Heart right ventricle (tissue), 16 donors: ENCODE results near the gene GFRA3. TPM values are rescaled to one million over a fixed set of nuclear protein-coding genes. Genes with fewer than 3 reads are reported as not detected.
A peak's percentile ranks its signal among the peaks of the same experiment; 100 is the strongest.

ENCODE experiments used
- ATAC-seq, 8 donors: fragments of 200-7000 bp; cut with Tn5 transposase; one replicate each; pipeline ENCODE4 v1.9.1; 2020; ENCODE audit warnings: mild to moderate bottlenecking in 8 of 8, moderate library complexity in 8 of 8, moderate number of reproducible peaks in 1 of 8
- DNase-seq, 2 donors: peaks; one replicate each; pipeline ENCODE4 v3.0.0-alpha.2; 2020
- H3K27ac ChIP-seq, 10 donors: fragments of 200-600 bp; sonication (generic) in 2 of 10; one replicate each; pipeline versions ENCODE4 v1.5.0 to v1.8.0; 2020 to 2022; ENCODE audit warnings: mild to moderate bottlenecking in 3 of 10
- H3K27me3 ChIP-seq, 7 donors: fragments of 200-600 bp; one replicate each; pipeline ENCODE4 v1.8.0; 2021 to 2022; ENCODE audit warnings: mild to moderate bottlenecking in 2 of 7
- H3K36me3 ChIP-seq, 9 donors: fragments of 200-600 bp; sonication (generic) in 1 of 9; one replicate each; pipeline versions ENCODE4 v1.5.0 to v1.8.0; 2020 to 2022; ENCODE audit warnings: mild to moderate bottlenecking in 2 of 9
- H3K4me1 ChIP-seq, 9 donors: fragments of 200-600 bp; sonication (generic) in 1 of 9; one replicate each; pipeline versions ENCODE4 v1.5.0 to v1.8.0; 2020 to 2022; ENCODE audit warnings: mild to moderate bottlenecking in 4 of 9
- H3K4me3 ChIP-seq, 10 donors: fragments of 200-600 bp; sonication (generic) in 2 of 10; one replicate each; pipeline versions ENCODE4 v1.5.0 to v1.8.0; 2020 to 2022; ENCODE audit warnings: mild to moderate bottlenecking in 7 of 10, moderate library complexity in 2 of 10
- H3K9me3 ChIP-seq, 11 donors: fragments of 200-600 bp in 10 of 11; sonication (generic) in 2 of 11; one replicate each; pipeline versions ENCODE4 v1.5.0 to v1.8.0; 2013 to 2022; ENCODE audit warnings: mild to moderate bottlenecking in 2 of 11, control low read depth in 1 of 11, moderate library complexity in 1 of 11
- WGBS, 2 donors: extraction: QIAGEN DNeasy Blood & Tissue Kit; methylation state at CpG; one replicate each; pipeline ENCODE4 v1.1.7; 2013; ENCODE audit warnings: inconsistent platforms in 1 of 2; 5-methylcytosine and 5-hydroxymethylcytosine counted together
- intact Hi-C, 10 donors: fragments of 100-400 bp; cut with DNase I; formaldehyde crosslinking; loops; one replicate each; pipeline versions ENCODE4 v1.11.1 to v1.14.2; 2022
- polyA plus RNA-seq, 2 donors: library from polyadenylated mRNA; stranded (reverse); fragments of 200-250 nt; gene quantifications; one replicate each; pipeline ENCODE4 v1.2.3, GENCODE V29; 2013
- total RNA-seq, 10 donors: library from RNA; stranded (reverse); fragmentation: NEBNext Ultra II Directional in 3 of 10; extraction: Animal tissue kit (Norgen Biotek cat#: 25700) in 3 of 10; gene quantifications; one replicate each; pipeline versions ENCODE4 v1.2.1 to v1.2.4, GENCODE V29; 2021 to 2023
- TF ChIP-seq, protein P1 (sequence below), 9 donors: fragments of 200-600 bp; sonication (generic) in 2 of 9; IDR thresholded peaks; one replicate each; pipeline versions ENCODE4 v1.5.0 to v1.8.0; 2021 to 2022; ENCODE audit warnings: antibody characterized with exemption in 9 of 9, mild to moderate bottlenecking in 5 of 9, moderate library complexity in 1 of 9
- donor health status: Arrhythmogenic right ventricular cardiomyopathy.
- donor health status: ischemic (EF 13 %, LVEDD 7.1; RV severe dilation, severe dysfunction).
- donor health status: healthy with polysubstance abuse.
- donor health status: DM: no; HTN: yes; CAD: no.
- donor health status: DM: no; HTN: no; CAD: no.
- donor health status: ischemic (EF 25% LVEDD 6.9; RV normal size, moderate dysfunction).
- donor health status: ischemic (EF 25% LVEDD 5.7; RV mildly dilated, moderate dysfunction).
- donor health status: healthy.
- donor health status: DM: yes; HTN: yes; CAD: no.
- donor health status: Ischemic cardiomyopathy.
- donor health status: ischemic (EF 35%, LVEDD 5.7; RV mildly dilated, moderate dysfunction).
- donor health status: nonischemic (EF 11% LVEDD 7.7; RV severe dilation, severe dysfunction).
- donor health status: DM: yes; HTN: yes; CAD: no.
- donor health status: PGD.
- donor health status: ischemic (EF 29% LVEDD 5.4; RV normal size, mild dysfunction).
- donor health status: nonischemic (EF 23%, LVEDD 6.1; RV moderate dilation, normal function).

Gene GFRA3
- total and polyA plus RNA-seq, 12 donors = 0.15 to 1.7 (median 0.87) TPM; not detected in 1

DNA sequence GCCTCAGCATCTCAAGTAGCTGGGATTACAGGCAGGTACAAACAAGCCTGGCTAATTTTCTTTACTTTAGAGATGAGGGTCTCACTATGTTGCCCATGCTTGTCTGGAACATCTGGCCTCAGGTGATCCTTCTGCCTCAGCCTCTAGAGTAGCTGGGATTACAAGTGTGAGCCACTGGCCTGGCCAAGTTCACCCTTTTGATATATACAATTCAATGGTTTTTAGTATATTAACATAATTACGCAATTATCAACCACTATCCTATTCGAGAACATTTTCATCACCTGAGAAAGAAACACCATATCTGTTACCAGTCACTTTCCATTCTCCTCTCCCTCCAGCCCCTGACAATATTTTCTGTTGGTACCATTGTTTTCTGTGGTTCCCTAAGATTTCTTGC, 57.6 kb downstream of the GFRA3 start:
- peaks cover 0 to 3% (median 0%) of the 10 kb centered on the region in 7 donors for H3K27me3 ChIP-seq
- H3K9me3 ChIP-seq = no peaks in the 10 kb centered on the region
- ATAC-seq (no peak), DNase-seq (no peak)
- H3K4me1 ChIP-seq = peaks cover 3 to 21% (median 16%) of the 10 kb centered on the region in 9 donors
- 83 to 95% methylated on average over 2 of the region's 2 CpGs for WGBS, 2 donors
- H3K4me3 ChIP-seq = no peak overlapping the region
- intact Hi-C loops = no loop called here
- TF ChIP-seq, protein P1, sequence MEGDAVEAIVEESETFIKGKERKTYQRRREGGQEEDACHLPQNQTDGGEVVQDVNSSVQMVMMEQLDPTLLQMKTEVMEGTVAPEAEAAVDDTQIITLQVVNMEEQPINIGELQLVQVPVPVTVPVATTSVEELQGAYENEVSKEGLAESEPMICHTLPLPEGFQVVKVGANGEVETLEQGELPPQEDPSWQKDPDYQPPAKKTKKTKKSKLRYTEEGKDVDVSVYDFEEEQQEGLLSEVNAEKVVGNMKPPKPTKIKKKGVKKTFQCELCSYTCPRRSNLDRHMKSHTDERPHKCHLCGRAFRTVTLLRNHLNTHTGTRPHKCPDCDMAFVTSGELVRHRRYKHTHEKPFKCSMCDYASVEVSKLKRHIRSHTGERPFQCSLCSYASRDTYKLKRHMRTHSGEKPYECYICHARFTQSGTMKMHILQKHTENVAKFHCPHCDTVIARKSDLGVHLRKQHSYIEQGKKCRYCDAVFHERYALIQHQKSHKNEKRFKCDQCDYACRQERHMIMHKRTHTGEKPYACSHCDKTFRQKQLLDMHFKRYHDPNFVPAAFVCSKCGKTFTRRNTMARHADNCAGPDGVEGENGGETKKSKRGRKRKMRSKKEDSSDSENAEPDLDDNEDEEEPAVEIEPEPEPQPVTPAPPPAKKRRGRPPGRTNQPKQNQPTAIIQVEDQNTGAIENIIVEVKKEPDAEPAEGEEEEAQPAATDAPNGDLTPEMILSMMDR (IDR thresholded peaks at IDR 0.05) = no peak
- no peak overlapping the region for H3K27ac ChIP-seq
- peaks cover 0 to under 1% (median 0%) of the 10 kb centered on the region in 9 donors for H3K36me3 ChIP-seq

DNA sequence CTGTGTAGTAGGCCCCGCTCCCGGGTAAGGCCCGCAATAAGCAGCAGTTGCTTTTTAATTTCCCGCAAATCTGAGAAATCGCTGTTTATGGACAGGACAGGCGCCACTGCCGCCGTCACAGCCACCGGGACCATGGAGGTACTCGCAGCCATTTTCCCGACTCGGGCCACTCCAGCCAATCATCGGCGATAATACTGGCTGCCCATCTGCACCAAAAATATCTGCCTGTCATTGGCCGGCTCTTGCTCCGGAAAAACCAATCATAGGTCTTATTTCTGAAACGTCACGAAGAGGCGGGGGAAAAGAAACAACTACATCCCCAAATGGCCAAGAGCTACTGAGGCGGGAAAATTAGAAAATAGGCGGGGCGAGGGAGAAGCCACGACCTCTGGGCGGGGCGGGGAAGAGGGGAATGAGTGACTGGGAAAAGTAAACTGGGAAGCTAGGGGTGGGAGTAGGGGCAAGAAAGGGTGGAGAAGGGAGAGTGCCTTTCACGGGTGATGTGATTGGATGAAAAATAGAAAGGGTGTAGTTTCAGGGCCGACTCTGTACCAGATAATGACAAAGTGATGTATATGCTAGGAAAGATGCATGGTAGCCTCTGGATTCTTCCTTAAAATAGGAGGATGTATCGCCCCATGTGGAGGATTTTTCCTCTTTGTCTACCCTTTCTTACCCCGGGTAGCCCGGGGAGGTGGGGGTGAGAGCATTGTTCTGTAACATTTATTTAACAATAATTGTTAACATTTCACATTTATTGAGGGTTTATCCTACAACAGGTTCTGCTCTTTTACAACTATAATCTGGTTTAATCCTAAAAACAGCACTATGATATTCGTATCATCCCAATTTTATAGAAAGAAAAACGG, 61.0 kb downstream of the GFRA3 start, which contains the start of gene CDC23:
CDC23 (minus strand) TSS at position 163 of the 869 bp plus-strand sequence; CDS start at position 152, 11 bp downstream.
- Histone ChIP-seq H3K36me3 (peaks cover 0 to 34% (median 0%) of the 10 kb centered on the region in 9 donors), H3K27me3 (no peaks in the 10 kb centered on the region), H3K27ac (peak within 1 kb of the TSS in 9 of 10 donors; percentile 47 to 88 (median 78)), H3K9me3 (no peaks in the 10 kb centered on the region), H3K4me1 (peaks cover 3 to 36% (median 26%) of the 10 kb centered on the region in 9 donors), H3K4me3 (peak within 1 kb of the TSS; percentile 78 to 98 (median 90))
- intact Hi-C loops = no loop called here
- TF ChIP-seq, protein P1 (IDR thresholded peaks at IDR 0.05) = no peak
- DNase-seq (peak; percentile 83 to 97), ATAC-seq (peak; percentile 95 to 99 (median 98))
- 1% methylated on average over 32 of the region's 32 CpGs for WGBS, 2 donors

DNA sequence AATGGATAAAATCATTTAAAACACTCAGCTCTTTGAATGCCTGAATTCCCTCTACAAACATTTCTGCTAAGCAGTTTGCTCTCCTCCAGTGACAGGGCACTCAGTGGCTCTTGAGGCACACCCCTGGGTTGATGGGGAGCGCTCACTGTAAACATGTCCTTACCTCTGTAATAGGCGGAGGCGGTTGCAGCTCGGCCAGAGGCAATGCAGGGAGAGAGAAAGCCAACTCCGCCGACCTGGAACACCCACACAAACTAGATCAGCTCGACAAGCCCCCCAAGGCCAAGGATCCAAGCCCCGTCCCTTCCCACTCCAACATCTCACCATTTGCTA, 61.6 kb downstream of the GFRA3 start:
- Histone ChIP-seq H3K27ac (peak overlapping the region in 9 of 10 donors; percentile 47 to 88 (median 78)), H3K4me3 (peak overlapping the region; percentile 78 to 98 (median 90)), H3K9me3 (no peaks in the 10 kb centered on the region), H3K36me3 (peaks cover 0 to 40% (median 0%) of the 10 kb centered on the region in 9 donors), H3K4me1 (peaks cover 3 to 36% (median 26%) of the 10 kb centered on the region in 9 donors), H3K27me3 (no peaks in the 10 kb centered on the region)
- intact Hi-C loops = no loop called here
- WGBS, 2 donors = 0% methylated on average over 8 of the region's 8 CpGs
- ATAC-seq (peak; percentile 6 to 56 (median 30)), DNase-seq (no peak)
- TF ChIP-seq, protein P1 (IDR thresholded peaks at IDR 0.05) = no peak

DNA sequence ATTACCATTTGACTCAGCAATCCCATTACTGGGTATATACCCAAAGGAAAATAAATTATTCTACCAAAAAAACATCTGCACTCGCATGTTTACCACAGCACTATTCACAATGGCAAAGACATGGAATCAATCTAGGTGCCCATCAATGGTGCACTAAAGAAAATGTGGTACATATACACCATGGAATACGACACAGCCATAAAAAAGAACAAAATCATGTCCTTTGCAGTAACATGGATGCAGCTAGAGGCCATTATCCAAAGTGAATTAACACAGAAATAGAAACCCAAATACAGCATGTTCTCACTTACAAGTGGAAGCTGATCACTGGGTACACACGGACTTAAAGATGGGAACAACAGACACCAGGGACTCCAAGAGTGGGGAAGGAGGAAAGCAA, 63.4 kb downstream of the GFRA3 start:
- intact Hi-C loops = no loop called here
- Histone ChIP-seq H3K4me3 (no peak overlapping the region), H3K9me3 (no peaks in the 10 kb centered on the region), H3K27ac (no peak overlapping the region), H3K27me3 (no peaks in the 10 kb centered on the region), H3K4me1 (peaks cover 3 to 36% (median 26%) of the 10 kb centered on the region in 9 donors), H3K36me3 (peaks cover 0 to 58% (median 0%) of the 10 kb centered on the region in 9 donors)
- WGBS, 2 donors = 92 to 95% methylated on average over 3 of the region's 3 CpGs
- TF ChIP-seq, protein P1 (IDR thresholded peaks at IDR 0.05) = no peak
- DNase-seq (no peak), ATAC-seq (no peak)

Other genes with a start within 250 kb of the GFRA3 start
- gene FAM13B, start 241.5 kb downstream of the GFRA3 start, total RNA-seq = 10 to 100 TPM; 22.4 to 47.4 (median 32.1) TPM
- 10 to 100 TPM in 1 of 2 donors, 1 to 10 TPM in 1; 8.8 to 12.1 TPM for gene FAM13B, start 241.5 kb downstream of the GFRA3 start, polyA plus RNA-seq
- gene WNT8A, start 190.6 kb downstream of the GFRA3 start, total RNA-seq = not detected
- gene WNT8A, start 190.6 kb downstream of the GFRA3 start, polyA plus RNA-seq = not detected
- 1 to 10 TPM; 2.0 to 5.9 (median 3.9) TPM for gene NME5, start 135.2 kb downstream of the GFRA3 start, total RNA-seq
- gene NME5, start 135.2 kb downstream of the GFRA3 start, polyA plus RNA-seq = 1 to 10 TPM; 3.3 to 9.4 TPM
- 10 to 100 TPM; 16.6 to 33.3 (median 22.7) TPM for gene BRD8, start 96.0 kb downstream of the GFRA3 start, total RNA-seq
- gene BRD8, start 96.0 kb downstream of the GFRA3 start, polyA plus RNA-seq = 10 to 100 TPM; 13.0 to 35.9 TPM
- 1 to 10 TPM in 2 of 10 donors, under 1 TPM in 6, not detected in 2; 0.13 to 9.3 (median 0.55) TPM for gene KIF20A, start 95.5 kb downstream of the GFRA3 start, total RNA-seq
- under 1 TPM; 0.12 to 0.29 TPM for gene KIF20A, start 95.5 kb downstream of the GFRA3 start, polyA plus RNA-seq
- 10 to 100 TPM; 14.6 to 23.0 (median 17.8) TPM for gene CDC23, start 61.3 kb downstream of the GFRA3 start, total RNA-seq
- gene CDC23, start 61.3 kb downstream of the GFRA3 start, polyA plus RNA-seq = 10 to 100 TPM; 10.5 to 12.9 TPM
- gene CDC25C, start 57.2 kb upstream of the GFRA3 start, total RNA-seq = under 1 TPM in 5 of 10 donors, not detected in 5; 0.13 to 0.74 (median 0.38) TPM
- under 1 TPM in 1 of 2 donors, not detected in 1; 0.03 TPM for gene CDC25C, start 57.2 kb upstream of the GFRA3 start, polyA plus RNA-seq
- 10 to 100 TPM; 20.4 to 29.9 (median 25.1) TPM for gene FAM53C, start 63.6 kb upstream of the GFRA3 start, total RNA-seq
- 10 to 100 TPM in 1 of 2 donors, 1 to 10 TPM in 1; 8.8 to 14.9 TPM for gene FAM53C, start 63.6 kb upstream of the GFRA3 start, polyA plus RNA-seq
- 10 to 100 TPM; 31.9 to 57.3 (median 48.3) TPM for gene KDM3B, start 78.1 kb upstream of the GFRA3 start, total RNA-seq
- 10 to 100 TPM; 11.9 to 22.4 TPM for gene KDM3B, start 78.1 kb upstream of the GFRA3 start, polyA plus RNA-seq
- gene REEP2, start 164.4 kb upstream of the GFRA3 start, total RNA-seq = 10 to 100 TPM in 2 of 10 donors, 1 to 10 TPM in 8; 2.0 to 17.3 (median 8.0) TPM
- 10 to 100 TPM in 1 of 2 donors, 1 to 10 TPM in 1; 2.3 to 10.8 TPM for gene REEP2, start 164.4 kb upstream of the GFRA3 start, polyA plus RNA-seq
- 100 to 1,000 TPM in 1 of 10 donors, 10 to 100 TPM in 8, 1 to 10 TPM in 1; 5.2 to 164 (median 40.8) TPM for gene EGR1, start 190.9 kb upstream of the GFRA3 start, total RNA-seq
- gene EGR1, start 190.9 kb upstream of the GFRA3 start, polyA plus RNA-seq = 10 to 100 TPM; 10.8 to 14.5 TPM